ENCODE measurements around the gene PACRG.

GRCh38 chr6:162898011-162898410, 170.2 kb downstream of the PACRG start:
- TF ChIP-seq CTCF (optimal IDR thresholded peaks at IDR 0.05 in 1 of 3, IDR thresholded peaks at IDR 0.05 in 1 of 3, conservative IDR thresholded peaks at IDR 0.05 in 1 of 3; ENCODE audit: extremely low read depth in 1 of 3, insufficient read depth in 2 of 3, low read length in 3 of 3) (no peak), EZH2 (IDR thresholded peaks at IDR 0.05; ENCODE audit: low read length) (no peak)
